HG03280 (cell line): ENCODE data around the gene NKD1.

Experiments used
- ATAC-seq: cut with Tn5 transposase; IDR thresholded peaks from one replicate; pipeline ENCODE4 v1.9.1; 2021; ENCODE audit warnings: mild to moderate bottlenecking, moderate library complexity; ENCODE audit not compliant: unreplicated experiment

The NKD1 gene

DNA sequence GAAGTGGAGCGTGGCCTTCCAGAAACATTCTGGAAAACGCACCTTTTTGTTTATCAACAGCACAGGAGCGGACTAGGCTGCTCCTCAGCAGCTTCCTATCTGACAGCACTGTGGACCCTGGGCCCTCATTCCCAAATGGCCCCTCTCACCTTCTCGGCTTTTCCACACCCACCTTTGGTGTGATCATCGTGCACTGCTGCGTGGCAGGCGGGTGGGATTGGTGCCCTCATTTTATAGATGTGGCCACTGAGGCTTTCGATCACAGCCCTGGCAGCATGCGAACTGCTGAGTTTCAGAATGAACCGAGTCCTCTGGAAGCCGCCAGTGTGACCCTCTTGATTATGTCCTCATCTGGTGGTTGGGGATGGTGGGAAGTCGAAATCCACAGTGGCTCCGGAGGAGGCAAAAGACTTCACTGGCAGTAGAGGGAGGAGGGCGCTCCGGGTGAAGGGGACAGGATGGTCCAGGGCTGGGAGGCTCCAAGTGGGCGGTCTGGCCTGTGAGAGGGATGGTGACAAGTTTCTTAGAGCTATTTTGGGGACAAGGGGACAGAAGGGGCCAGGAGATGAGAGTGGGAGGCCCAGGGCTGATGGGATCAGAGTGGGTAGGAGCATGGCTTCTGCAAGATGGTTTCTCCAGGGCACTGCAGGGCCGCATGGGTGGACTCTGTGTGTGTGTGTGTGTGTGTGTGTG, 49.5 kb downstream of the NKD1 start:
- ATAC-seq, result no peak

DNA sequence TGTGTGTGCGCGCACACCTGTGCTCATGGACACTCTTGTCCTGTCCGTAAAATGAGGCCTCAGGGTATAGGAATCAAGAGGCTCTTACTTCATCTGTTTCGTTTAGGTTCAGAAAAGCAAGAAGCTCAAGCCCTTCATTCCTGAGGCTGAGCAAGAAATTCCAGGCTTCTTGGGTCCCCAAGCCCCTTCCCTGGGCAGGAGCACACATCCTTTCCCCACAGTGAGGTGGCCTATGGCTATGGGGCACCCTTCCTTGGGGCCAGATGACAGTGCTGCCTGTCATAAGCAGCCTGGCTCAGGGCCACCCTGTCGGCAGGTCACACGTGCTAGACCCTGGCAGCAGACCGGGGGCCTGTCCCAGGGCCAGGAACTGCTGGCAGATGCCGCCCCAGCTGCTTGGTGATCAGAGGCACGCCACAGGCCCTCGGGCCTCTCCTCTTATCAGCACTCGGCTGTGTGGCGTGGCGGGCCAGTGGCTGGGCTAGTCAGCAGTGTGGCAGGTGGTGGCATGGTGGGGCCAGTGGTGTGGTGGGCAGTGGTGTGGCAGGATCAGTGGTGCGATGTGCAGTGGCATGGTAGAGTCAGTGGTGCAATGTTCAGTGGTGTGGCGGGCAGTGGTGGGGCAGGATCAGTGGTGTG, 50.2 kb downstream of the NKD1 start:
- ATAC-seq, result no peak

DNA sequence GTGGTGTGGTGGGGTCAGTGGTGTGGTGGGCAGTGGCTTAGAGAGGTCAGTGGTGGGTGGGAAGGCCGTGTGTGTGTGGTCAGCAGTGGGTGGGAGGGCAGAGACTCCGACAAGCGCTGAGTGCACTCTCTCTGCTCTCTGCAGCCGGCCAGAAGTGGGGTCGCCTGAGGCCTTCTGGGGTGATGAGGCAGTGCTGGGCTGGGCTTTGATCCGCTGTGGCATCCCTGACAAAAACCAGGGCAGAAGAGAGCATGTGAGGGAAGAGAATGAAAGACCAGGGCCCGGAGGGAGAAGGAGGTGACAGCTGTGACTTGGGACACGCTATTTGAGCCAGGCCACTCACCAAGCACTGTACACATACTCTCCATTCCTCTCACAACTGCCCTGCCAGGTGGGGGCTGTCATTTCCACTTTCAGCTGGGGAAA, 50.8 kb downstream of the NKD1 start:
- ATAC-seq, result no peak

DNA sequence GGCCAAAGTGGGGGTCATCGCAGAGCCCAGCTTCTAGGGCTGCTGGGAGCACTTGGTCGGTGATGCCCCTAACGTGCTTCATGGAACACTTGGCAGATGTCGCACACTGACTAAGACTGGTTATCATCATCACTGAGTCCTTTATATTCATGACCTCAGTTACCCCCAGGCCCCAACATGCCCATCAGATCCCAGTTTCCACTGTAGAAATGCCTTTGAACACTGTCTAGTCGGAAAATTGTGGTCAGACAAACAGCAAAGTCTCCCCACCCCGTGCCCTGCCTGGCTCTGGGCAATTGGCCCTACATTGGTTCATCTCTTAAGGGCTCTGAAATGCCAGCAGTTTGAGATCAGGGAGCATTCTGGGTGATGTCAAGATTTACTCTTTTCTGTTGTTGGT, 51.3 kb downstream of the NKD1 start:
- no peak for ATAC-seq

DNA sequence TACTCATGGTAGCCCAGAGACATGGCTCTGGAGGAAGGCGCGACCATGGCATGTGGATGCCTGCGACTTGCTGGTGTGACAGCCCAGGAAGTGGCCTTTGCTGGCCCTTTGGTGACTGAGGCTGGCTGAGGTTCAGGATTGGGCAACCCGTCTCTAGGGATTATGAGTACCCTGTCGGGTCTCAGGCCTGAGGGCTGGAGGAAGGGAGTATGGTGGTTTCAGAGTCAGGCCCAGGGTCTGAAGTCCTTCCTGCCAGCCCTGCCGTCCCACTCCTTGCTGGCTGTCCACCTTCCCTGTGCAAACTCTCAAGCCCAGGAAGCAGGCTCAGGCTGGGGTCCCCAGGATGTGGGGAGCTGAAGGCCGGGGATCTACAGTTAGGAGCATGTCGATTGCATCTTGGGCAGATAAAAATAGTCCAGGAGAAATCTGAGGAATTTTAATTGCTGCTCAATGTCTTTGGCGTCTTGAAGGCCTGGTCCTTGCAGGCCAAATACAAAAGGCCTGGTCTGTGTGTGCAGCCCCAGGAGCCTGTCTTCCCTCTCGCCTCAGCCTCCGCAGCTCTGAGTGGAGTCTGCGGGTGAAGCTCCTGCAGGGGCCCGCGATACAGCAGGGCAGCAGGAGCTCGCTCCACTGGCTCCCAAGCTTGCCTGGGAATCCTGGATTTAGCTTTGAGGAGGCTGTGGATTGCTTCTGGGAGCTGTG, 52.5 kb downstream of the NKD1 start:
- no peak for ATAC-seq

DNA sequence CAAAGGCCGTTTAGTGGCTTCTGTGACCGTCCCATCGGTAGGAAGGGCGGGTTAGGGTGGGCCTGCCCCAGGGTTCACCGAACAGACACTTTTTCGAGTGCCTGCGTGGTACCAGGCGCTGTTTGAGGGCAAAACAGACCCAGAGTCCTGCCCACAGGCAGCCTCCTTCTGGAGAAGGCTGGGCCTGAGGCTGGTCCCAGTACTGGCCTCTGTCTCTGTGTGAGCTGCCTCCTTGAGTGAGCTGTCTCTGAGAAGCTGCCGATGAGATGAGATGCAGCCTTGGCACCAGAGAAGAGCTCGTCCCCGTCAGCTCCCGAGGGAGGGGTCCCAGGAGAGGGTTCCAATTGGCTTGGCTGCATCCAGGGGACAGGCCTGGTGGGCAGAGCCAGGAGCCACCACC, 53.1 kb downstream of the NKD1 start:
- no peak for ATAC-seq

DNA sequence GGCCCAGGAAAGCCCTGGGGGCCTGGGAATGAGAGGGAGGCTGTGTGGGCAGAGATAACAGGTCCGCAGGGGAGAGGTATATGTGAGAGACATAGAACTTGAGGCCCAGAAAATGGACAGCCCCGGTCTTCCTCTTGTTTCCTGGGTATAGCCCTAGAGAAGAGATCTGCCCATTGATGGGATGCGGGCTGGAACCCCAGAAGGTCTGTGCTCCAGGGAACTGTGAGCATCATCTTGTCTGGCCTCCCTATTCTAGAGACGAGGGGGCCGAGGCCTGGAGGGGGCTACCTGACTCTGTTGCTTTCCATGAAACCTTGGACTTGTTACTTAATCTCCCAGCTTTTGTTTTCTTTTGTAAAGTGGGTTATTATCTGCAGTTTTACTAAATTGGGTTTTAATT, 53.9 kb downstream of the NKD1 start:
- no peak for ATAC-seq

DNA sequence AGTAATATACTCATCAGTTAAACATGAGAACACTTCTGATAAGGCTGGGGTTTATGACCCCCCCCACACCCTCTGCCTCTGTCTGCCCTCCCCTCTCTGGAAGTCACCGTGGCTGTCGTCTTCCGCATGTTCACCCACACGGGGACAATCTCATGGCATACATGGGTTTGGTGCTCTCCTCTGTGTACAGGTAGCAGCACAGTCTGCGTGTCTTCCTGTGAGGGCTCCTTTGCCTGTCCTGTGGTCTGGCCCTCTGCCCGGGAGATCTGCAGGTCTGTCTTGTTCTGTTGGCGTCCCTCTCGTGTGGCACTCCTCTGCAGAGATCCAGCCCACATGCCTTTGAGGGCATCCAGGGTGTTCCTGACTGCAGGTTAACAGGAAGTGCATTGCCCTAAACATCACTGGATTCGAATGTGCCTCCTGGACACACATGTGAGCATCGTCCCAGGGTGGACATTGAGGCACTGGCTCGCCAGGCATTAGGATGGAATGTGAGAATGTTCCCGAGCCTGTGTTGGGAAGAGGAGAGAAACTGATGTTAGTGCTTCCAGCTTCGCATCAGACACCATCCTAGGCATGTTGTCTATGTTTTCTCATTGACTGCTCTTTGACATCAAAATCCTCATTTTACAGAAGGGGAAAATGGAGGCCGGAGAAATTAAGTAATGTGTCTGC, 54.5 kb downstream of the NKD1 start:
- ATAC-seq, result no peak

DNA sequence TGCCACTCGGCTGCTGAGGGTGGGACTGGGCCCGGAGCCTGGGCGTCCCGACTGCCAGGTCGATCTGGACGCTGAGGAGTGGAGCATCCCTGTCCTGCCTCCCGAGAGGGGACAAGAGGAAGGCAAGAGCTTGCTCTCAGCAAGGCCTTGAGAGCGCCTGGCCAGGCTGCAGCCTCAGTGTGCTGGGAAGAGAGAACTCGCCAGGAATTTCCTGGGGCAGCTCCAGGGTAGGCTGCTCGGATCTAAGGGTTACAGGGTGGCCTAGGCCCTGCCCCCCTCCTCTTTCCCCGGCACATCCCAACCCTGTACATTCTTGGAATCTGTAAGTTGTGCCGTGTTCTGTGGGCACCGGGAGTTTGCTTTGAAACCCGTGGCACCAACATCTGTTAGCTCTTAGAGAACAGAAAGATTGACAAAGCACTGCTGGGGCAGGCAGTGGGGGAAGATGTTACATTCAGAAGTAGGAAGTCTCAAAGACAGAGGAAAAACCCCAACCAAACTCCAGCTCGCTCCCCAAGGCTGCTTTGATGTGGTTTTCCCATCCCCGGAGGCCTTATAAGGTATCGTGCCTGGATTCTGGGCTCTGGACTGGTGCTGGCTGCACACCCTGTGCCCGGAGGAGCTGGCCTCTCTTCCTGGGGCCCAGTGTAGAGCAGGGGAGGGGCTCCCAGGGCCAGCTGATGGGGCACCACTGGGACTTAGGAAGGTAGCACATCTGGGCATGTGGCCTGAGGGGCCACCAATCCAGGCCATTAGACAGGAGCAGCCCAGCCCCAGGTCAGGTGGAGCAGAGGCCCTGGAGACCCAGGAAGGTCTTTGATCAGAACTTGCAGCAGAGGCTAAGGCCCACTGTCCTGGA, 55.2 kb downstream of the NKD1 start:
- ATAC-seq, result no peak

DNA sequence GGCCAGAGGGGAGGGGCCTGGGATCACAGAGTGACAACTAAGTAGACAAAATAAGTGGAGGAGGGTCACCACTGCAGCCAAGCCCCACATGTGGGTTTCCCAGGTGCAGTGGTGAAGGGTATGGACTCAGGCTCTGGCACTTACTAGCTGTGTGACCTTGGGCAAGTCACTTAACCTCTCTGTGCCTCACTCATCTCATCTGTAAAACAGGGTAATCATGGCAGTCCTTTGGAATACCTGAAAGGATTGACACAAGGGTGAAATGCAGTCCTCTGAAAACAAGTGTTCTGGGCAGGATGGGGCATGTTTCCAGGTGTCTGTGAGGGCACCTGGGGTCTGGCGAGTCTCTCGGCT, 55.8 kb downstream of the NKD1 start:
- no peak for ATAC-seq

DNA sequence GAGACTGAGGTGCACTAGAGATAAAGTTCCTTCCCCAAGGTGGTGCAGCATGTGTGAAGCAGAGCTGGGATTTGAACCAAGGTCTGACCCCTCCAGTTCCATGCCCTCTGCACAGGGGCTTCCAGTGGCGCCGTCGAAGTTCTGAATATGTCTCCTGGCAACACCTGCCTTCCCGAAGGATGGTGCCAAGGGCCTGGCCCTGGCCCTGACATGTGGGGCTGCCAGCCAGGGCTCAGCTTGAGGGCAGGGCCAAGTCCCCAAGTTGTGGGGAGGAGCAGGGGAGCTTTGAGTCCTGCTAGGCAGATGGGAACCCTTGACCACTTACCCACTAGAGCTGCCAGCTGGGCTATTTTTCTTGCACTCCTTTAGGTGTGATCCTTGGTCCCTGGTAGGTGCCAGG, 56.4 kb downstream of the NKD1 start:
- ATAC-seq, result no peak

DNA sequence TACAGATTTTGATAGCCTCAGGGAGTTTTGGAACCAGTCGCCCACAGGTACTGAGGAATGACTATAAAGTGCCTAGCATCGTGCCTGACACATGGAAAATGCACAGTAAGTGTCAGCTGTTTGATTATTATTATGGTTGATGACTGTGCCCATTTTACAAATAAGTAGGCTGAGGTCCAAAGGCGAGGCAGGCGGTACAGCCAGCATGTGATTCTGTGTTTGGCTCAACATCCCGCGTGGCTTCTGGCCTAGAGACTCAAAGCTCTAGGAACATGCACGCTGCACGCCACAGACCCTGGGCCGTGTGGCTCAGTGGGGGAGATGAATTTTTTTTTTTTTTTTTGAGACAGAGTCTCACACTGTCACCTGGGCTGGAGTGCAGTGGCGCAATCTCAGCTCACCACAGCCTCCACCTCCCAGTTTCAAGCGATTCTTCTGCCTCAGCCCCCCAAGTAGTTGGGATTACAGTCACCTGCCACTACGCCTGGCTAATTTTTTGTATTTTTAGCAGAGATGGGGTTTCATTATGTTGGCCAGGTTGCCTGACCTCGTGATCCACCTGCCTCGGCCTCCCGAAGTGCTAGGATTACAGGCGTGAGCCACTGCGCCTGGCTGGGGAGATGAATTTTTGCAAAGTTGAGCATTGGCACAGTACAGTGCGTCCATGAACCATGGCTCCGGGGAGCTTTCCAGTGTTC, 57.7 kb downstream of the NKD1 start:
- ATAC-seq, result no peak

DNA sequence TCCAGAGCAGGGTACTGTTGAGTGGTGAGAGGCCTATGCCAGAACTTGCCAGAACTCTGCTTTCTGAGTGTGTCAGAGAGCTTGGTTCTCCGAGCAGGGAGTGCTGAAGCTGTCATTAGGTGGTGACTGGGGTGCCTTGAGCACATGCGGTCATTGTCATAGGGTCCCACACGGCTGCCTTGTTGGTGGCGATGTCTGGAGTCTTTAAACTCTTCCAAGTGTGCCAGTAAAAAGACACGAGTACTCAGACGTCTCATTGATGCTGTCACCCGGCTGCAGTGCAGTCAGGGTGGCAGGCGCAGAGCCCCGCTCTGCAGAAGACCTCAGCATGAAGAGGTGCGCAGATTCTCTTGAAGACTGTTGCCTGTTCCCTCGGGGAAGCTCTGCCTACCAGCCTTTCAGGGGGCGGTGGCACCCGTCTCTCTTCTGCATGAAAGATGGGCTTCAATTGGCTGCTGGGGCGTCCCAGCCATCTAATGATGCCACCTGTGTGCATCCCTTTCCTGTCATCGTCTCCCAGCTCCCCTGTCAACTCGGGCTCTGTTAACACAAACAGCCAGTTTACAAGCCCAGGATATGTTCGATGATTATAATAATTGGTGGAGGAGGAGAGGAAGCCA, 58.3 kb downstream of the NKD1 start:
- no peak for ATAC-seq

DNA sequence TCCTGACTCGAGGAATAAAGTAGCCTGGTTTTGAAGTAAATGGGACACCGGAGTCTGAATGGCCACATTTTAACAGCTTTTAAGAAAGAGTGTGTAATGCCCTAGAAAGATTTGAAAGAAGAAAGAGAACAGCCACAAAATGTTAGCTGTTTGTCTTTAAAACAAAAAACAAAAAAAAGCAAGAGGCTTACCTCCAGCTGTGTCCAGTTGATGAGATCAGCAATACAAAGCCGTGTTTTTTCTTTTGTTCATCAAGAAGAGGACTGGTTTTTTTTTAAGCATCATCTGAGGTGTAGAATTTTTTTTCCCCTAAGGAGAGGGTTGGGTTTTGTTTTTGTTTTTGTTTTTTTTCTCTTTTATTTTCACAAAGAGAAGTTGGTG, 58.8 kb downstream of the NKD1 start:
- ATAC-seq, result no peak

DNA sequence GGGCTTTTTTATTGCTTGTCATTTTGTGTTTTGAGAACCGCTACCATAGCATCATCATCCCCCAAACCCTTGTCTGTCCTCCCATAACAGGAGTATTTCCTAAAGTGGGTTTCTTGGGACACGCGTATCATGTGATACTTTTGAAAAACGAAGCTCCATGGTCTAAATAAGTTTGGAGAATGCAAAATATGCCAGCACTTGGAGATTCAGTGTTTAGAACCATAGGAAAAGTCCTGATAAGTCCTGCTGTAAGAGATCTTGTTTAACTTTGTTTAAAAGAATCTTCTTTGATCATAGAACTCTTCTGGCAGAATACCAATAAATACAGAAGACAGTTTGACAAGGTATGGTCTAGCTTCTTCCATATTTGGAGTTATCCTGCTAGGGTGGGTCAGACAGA, 59.3 kb downstream of the NKD1 start:
- ATAC-seq, result no peak

DNA sequence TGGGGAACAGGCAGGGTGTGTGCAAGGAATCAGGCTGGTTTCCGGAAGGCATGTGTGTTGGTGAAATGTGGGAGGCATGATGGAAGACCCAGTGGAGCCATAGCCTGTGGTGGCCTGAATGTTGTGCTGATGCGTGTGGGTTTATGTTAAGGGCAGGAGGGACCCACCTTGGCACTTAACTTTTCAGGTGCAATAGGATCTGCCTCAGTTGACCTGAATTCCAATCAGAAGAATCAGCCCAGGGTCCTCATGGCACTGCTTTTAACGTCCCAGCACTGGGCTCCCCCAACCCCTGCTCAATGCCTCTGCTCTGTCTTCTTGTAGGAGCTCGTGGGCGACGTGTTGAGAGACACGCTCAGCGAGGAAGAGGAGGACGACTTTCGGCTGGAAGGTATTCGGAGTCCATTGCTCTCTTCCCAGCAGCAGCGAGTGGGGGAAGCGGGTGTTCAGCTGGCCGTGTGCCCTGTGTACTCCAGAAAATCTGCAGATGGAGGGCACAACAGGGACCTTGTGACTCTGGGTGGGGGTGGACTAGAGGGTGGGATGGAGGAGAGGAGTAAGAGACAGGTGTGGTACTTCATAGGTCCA, 59.9 kb downstream of the NKD1 start:
- no peak for ATAC-seq

DNA sequence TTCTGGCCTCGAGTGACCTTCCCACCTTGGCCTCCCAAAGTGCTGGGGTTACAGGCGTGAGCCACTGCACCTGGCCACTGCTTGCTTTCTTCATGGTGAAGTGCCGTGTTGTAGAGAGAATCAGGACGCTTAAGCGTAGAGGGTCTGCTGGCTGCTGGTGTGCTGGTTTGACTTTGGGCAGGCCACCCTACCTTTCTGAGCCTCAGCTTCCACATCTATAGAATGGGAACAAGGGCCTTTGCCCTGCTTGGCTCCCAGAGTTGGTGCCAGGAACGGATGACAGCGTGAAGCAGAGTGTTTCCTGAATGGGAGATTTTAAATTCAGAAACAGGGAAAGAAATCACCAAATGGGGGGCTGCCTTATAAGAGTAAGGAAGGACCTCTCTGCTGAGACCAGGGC, 60.9 kb downstream of the NKD1 start:
- no peak for ATAC-seq

DNA sequence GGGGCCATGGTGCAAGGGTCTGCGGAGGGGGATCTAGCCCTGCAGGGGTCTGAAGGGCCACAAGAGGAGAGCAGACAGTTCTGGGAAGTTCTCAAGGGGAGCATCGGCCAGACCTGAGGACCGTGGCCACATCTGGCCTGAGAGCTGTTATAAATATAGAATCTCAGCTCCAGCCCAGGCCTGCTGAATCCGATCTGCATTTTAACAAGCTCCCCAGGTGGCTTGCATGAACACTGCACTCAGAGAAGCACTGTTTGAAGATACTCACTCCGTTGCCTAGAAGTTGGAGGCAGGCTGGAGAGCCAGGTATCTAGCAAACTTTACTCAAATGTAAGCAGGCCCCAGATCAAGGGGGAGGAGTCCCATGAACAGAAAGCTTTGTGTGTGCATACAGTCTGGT, 61.3 kb downstream of the NKD1 start:
- ATAC-seq, result no peak
